HUES48 (cell line): ENCODE measurements around the gene KRTDAP.
"Not testable (repeated sequence)": the region's sequence is repeated elsewhere in the genome, so short reads cannot be mapped to it uniquely, and the experiment has no call there.

ENCODE experiments used
- H3K27ac ChIP-seq: one replicate; pipeline ENCODE4 v1.7.0; 2013; ENCODE audit warnings: low read depth, low read length, inconsistent platforms
- H3K27me3 ChIP-seq: 2 replicates; pipeline ENCODE4 v1.6.1; 2013; ENCODE audit warnings: mild to moderate bottlenecking, low read length; ENCODE audit not compliant: control insufficient read depth, insufficient read depth
- H3K36me3 ChIP-seq: 2 replicates; pipeline ENCODE4 v1.6.1; 2013; ENCODE audit warnings: low read length; ENCODE audit not compliant: control insufficient read depth, insufficient read depth
- H3K4me1 ChIP-seq: 2 replicates; pipeline ENCODE4 v1.6.1; 2013; ENCODE audit warnings: mild to moderate bottlenecking, low read length; ENCODE audit not compliant: control insufficient read depth, insufficient read depth
- H3K4me3 ChIP-seq: 2 replicates; pipeline ENCODE4 v1.5.1; 2013; ENCODE audit warnings: mild to moderate bottlenecking, low read depth, low read length
- H3K9ac ChIP-seq: 2 replicates; pipeline ENCODE4 v1.6.1; 2013; ENCODE audit warnings: mild to moderate bottlenecking, low read depth, low read length, moderate library complexity
- H3K9me3 ChIP-seq: 2 replicates; pipeline ENCODE4 v1.6.1; 2013; ENCODE audit warnings: low read length; ENCODE audit not compliant: control insufficient read depth, insufficient read depth

Gene KRTDAP

GRCh38 chr19:35484252-35485036 is 5.8 kb downstream of the KRTDAP start:
- no peaks in the 10 kb centered on the region for H3K36me3 ChIP-seq
- H3K27me3 ChIP-seq = peaks cover 6% of the 10 kb centered on the region; the same call in 1 of the 2 replicates
- no peak overlapping the region for H3K4me3 ChIP-seq
- no peaks in the 10 kb centered on the region for H3K9me3 ChIP-seq
- H3K27ac ChIP-seq = no peak overlapping the region
- no peaks in the 10 kb centered on the region for H3K4me1 ChIP-seq
- H3K9ac ChIP-seq = no peak overlapping the region

- no peaks in the 10 kb centered on the region for H3K4me1 ChIP-seq
- H3K4me3 ChIP-seq = no peak overlapping the region
- H3K27me3 ChIP-seq = peaks cover 6% of the 10 kb centered on the region; the same call in 1 of the 2 replicates
- H3K9me3 ChIP-seq = no peaks in the 10 kb centered on the region
- H3K9ac ChIP-seq = no peak overlapping the region
- no peak overlapping the region for H3K27ac ChIP-seq
- H3K36me3 ChIP-seq = no peaks in the 10 kb centered on the region
These were observed 7.2 kb downstream of the KRTDAP start for GRCh38 chr19:35483089-35483488.

- Histone ChIP-seq H3K4me3 (no peak overlapping the region), H3K4me1 (no peaks in the 10 kb centered on the region), H3K27me3 (no peaks in the 10 kb centered on the region), H3K9ac (no peak overlapping the region), H3K36me3 (no peaks in the 10 kb centered on the region), H3K27ac (no peak overlapping the region), H3K9me3 (no peaks in the 10 kb centered on the region)
These were observed 11.2 kb downstream of the KRTDAP start for GRCh38 chr19:35478794-35479677.

GRCh38 chr19:35476149-35476548 is 14.1 kb downstream of the KRTDAP start:
- Histone ChIP-seq H3K36me3 (no peaks in the 10 kb centered on the region), H3K4me1 (no peaks in the 10 kb centered on the region), H3K9me3 (no peaks in the 10 kb centered on the region), H3K27ac (no peak overlapping the region), H3K9ac (no peak overlapping the region), H3K4me3 (no peak overlapping the region), H3K27me3 (no peaks in the 10 kb centered on the region)

GRCh38 chr19:35474594-35474993 is 15.7 kb downstream of the KRTDAP start:
- not testable (repeated sequence) for H3K4me3 ChIP-seq, H3K27ac ChIP-seq

GRCh38 chr19:35474104-35474503 is 16.2 kb downstream of the KRTDAP start:
- Histone ChIP-seq H3K36me3 (no peaks in the 10 kb centered on the region), H3K27me3 (no peaks in the 10 kb centered on the region), H3K9ac (no peak overlapping the region), H3K4me3 (no peak overlapping the region), H3K4me1 (peaks cover 4% of the 10 kb centered on the region), H3K27ac (no peak overlapping the region), H3K9me3 (no peaks in the 10 kb centered on the region)

More at GRCh38 chr19:35474594-35474993, 15.7 kb downstream of the KRTDAP start:
- H3K36me3 ChIP-seq, H3K27me3 ChIP-seq, H3K9ac ChIP-seq, H3K9me3 ChIP-seq, H3K4me1 ChIP-seq: not testable (repeated sequence)

- Histone ChIP-seq H3K27me3 (no peaks in the 10 kb centered on the region), H3K4me1 (peaks cover 4% of the 10 kb centered on the region), H3K36me3 (no peaks in the 10 kb centered on the region), H3K9ac (no peak overlapping the region), H3K9me3 (no peaks in the 10 kb centered on the region), H3K27ac (peak overlapping the region; percentile 76), H3K4me3 (no peak overlapping the region)
These were observed 18.3 kb downstream of the KRTDAP start for GRCh38 chr19:35471946-35472345.

- not testable (repeated sequence) for H3K9ac ChIP-seq, H3K4me1 ChIP-seq, H3K36me3 ChIP-seq, H3K9me3 ChIP-seq, H3K4me3 ChIP-seq, H3K27me3 ChIP-seq
- H3K27ac ChIP-seq = peak overlapping the region; percentile 85
These were observed 19.2 kb downstream of the KRTDAP start for GRCh38 chr19:35471075-35471474.

GRCh38 chr19:35470128-35470527 is 20.1 kb downstream of the KRTDAP start:
- no peak overlapping the region for H3K9ac ChIP-seq
- no peaks in the 10 kb centered on the region for H3K27me3 ChIP-seq
- no peaks in the 10 kb centered on the region for H3K9me3 ChIP-seq
- no peaks in the 10 kb centered on the region for H3K36me3 ChIP-seq
- peak overlapping the region; percentile 85 for H3K27ac ChIP-seq
- peaks cover 4% of the 10 kb centered on the region for H3K4me1 ChIP-seq
- no peak overlapping the region for H3K4me3 ChIP-seq

- Histone ChIP-seq H3K9ac (no peak overlapping the region), H3K4me1 (peaks cover 4% of the 10 kb centered on the region), H3K36me3 (no peaks in the 10 kb centered on the region), H3K27ac (no peak overlapping the region), H3K4me3 (no peak overlapping the region), H3K27me3 (no peaks in the 10 kb centered on the region), H3K9me3 (no peaks in the 10 kb centered on the region)
These were observed 21.6 kb downstream of the KRTDAP start for GRCh38 chr19:35468637-35469036.

- H3K9ac ChIP-seq = no peak overlapping the region
- peaks cover 4% of the 10 kb centered on the region for H3K4me1 ChIP-seq
- H3K27me3 ChIP-seq = no peaks in the 10 kb centered on the region
- H3K4me3 ChIP-seq = no peak overlapping the region
- H3K27ac ChIP-seq = no peak overlapping the region
- H3K9me3 ChIP-seq = no peaks in the 10 kb centered on the region
- H3K36me3 ChIP-seq = no peaks in the 10 kb centered on the region
These were observed 24.0 kb downstream of the KRTDAP start for GRCh38 chr19:35466259-35466658.
